Limb (tissue), 2 donors: ENCODE measurements around the gene FAM90A26.
"Not testable (repeated sequence)": the region's sequence is repeated elsewhere in the genome, so short reads cannot be mapped to it uniquely, and the experiment has no call there.

Experiments
- DNase-seq, 2 donors: peaks; one replicate each; pipeline ENCODE4 v3.0.0-alpha.2; 2016; ENCODE audit errors: extremely low spot score in 2 of 2

FAM90A26 gene, protein sequence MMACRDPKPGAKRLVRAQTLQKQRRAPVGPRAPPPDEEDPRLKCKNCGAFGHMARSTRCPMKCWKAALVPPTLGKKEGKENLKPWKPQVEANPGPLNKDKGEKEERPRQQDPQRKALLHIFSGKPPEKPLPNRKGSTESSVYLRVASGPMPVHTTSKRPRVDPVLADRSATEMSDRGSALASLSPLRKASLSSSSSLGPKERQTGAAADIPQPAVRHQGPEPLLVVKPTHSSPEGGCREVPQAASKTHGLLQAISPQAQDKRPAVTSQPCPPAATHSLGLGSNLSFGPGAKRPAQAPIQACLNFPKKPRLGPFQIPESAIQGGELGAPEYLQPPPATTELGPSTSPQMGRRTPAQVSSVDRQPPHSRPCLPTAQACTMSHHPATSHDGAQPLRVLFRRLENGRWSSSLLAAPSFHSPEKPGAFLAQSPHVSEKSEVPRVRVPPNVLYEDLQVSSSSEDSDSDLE

DNA sequence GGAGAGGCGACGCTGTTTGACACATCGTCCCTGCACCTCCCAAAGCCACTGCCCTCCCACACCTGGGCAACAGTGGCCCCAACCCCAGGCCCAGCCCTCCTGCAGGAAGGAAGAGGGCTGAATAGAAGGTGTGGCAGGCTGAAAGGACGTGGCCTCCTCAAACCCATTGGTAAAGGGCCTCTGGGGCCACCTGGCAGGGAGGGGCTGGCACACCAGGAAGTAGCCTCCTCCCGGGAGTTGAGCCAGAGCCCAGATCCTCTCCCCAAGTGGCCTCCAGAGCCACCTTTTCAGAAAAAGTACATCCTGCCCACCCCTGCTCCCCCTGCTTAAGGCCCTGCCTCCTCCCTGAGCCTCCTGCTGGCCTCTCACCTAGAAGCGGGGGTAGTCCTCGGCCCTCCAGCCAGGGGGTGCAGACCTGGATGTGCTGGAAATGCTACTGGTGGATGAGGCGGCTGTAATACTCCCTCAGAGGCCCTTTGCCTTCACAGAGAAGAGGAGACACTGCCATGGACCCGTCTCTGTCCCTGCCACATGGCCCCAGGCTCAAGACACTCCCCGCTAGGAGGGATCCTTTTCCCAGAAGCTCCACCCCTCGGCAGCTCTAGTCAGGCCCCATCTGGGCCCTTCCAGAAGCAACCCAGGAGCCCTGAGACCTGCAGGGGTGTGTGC is at the start of gene FAM90A26:
Gene FAM90A26 (plus strand): TSS at position 619 of the 669 bp plus-strand sequence. CDS start 2,764 bp downstream, outside the sequence.
- DNase-seq = not testable (repeated sequence)

DNA sequence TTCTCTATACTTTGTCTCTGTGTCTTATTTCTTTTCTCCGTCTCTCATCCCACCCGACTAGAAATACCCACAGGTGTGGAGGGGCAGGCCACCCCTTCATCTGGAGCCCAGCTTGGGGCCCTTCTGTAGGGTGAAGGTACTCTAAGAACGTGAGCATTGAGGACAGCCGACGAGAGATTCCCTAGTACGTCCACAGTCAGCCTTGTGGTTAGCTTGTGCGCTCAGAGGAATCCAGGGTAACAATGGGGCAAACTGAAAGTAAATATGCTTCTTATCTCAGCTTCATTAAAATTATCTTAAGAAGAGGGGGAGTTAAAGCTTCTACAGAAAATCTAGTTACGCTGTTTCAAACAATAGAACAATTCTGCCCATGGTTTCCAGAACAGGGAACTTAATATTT is 47.5 kb upstream of the FAM90A26 start:
- DNase-seq = not testable (repeated sequence)

DNA sequence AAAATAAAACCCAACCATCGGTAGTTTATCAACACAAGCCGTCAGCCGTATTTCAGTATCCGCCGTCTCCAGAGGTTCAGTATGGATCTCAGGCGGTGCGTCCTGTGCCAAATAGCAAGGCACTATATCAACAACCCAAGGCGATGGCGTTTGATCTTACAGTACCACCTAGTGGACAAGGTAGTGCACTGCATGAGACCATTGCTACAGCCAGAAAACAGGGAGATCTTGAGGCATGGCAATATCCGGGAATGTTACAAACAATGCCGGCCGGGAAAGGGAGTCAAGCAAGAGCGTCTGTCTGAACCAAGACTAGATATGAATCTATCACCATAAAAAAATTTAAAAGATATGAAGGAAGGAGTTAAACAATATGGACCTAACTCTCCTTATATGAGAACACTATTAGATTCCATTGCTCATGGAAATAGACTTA is 46.6 kb upstream of the FAM90A26 start:
- peak; percentile 29 to 65 for DNase-seq

DNA sequence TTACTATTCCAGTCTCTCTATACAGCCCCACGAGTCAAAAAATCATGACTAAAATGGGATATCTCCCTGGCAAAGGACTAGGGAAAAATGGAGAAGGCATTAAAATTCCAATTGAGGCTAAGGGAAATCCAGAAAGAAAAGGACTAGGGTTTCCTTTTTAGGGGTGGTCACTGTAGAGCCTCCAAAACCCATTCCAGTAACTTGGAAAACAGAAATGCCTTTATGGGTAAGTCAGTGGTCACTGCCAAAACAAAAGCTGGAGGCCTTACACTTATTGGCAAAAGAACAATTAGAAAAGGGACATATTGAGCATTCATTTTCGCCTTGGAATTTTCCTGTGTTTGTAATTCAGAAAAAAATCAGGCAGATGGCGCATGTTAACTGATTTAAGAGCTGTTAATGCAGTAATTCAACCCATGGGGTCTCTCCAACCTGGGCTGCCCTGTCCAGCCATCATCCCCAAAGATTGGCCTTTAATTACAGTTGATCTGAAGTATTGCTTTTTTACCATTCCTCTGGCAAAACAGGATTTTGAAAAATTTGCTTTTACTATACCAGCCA is 44.5 kb upstream of the FAM90A26 start:
- DNase-seq = not testable (repeated sequence)

DNA sequence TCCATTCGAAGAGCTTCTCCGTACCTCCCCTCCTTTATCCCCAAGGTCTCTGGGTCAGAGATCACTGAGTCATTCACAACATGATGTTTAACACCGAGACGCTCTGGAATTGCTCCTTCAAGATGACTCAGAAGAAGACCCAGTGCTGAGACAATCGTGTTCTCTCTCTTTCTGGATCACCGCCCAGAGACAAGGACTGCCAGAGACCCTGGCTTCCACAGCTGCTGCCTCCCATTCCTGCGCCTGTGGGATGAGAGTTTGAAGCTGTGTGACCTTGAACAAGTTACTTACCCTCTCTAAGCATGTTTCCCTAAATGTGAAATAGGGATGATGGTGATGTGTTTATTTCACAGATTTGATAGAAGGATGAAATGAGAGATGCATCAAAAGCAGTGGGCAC is 38.8 kb upstream of the FAM90A26 start:
- DNase-seq = not testable (repeated sequence)

DNA sequence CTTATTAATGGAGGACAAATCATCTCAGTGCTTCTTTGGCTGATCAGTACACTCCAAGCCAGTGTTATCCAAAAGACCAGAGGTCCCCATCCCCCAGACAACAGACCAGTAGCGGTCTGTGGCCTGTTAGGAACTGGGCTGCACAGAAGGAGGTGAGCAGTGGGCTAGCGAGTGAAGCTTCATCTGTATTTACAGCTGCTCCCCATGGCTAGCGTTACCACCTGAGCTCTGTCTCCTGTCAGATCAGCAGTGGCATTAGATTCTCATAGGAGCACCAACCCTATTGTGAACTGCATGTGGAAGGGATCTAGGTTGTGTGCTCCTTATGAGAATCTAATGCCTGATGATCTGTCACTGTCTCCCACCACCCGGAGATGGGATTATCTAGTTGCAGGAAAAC is 37.4 kb upstream of the FAM90A26 start:
- DNase-seq = not testable (repeated sequence)

DNA sequence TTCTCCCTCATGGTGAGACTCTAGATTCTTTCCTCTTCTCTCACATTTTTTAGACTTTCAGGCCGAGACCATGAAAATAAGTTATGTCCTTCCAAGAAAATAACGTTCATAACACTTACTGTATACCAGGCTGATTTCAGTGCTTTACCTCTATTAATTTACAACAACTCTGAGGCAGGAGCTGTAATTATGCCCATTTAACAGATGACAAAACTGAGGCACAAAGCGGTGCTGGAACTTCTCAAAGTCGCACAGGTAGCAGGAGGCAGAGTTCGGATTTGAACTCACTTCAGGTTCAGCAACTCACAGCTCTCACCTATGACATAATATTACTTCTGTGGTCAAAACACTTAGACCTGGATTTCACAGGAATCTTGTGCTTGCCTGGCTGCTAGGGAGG is 36.2 kb upstream of the FAM90A26 start:
- not testable (repeated sequence) for DNase-seq

DNA sequence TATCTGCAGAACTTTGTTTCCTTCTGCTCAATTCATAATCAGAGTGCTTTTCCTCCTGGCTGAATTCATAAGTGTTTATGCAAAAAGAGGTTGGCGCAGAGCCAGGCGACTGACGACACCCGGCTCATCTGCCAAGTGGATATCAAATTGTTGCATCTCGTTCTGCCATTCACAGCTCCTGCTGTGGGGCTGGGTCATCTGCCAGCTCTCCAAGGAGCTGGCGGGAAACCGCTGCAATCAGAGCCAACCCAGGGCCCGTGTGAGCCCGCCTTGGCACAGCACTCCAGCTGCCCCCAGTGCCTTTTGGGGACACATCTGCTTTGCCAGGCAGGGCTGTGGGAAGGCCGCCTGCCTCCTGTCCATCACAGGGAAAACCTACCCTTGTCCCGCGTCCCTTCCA is 35.7 kb upstream of the FAM90A26 start:
- DNase-seq = peak; percentile 10 to 39

DNA sequence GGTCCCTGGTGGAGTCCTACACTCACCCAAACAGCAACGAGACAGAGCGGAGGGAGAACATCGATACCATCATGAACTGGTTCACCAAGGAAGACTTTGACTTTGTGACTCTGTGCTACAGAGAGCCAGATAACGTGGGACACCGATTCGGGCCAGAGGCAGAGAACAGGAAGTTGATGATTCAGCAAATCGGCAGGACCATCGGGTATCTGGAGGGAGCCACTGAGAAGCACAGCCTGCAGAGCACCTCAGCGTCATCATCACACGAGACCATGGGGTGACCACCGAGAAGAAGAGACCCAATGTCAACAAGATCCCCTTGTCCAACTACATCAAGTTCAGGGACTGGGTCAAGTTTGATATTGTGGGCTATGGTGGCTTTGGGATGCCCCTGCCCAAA is 29.2 kb upstream of the FAM90A26 start:
- not testable (repeated sequence) for DNase-seq

DNA sequence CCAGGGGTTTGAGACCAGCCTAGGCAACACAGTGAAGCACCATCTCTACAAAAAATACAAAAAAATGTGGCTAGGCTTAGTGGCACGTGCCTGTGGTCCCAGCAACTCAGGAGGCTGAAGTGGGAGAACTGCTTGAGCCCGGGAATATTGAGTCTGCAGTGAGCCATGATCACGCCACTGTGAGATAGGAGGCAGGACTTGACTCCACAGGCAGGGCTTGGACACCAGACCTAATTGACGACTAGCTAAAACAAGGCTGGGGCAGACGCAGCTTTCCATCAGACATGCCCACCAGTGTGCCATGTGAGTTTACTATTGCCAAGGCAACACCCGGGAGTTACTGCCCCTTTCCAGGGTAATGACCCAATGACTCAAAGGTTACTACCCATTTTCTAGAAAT is 27.4 kb upstream of the FAM90A26 start:
- DNase-seq = not testable (repeated sequence)

DNA sequence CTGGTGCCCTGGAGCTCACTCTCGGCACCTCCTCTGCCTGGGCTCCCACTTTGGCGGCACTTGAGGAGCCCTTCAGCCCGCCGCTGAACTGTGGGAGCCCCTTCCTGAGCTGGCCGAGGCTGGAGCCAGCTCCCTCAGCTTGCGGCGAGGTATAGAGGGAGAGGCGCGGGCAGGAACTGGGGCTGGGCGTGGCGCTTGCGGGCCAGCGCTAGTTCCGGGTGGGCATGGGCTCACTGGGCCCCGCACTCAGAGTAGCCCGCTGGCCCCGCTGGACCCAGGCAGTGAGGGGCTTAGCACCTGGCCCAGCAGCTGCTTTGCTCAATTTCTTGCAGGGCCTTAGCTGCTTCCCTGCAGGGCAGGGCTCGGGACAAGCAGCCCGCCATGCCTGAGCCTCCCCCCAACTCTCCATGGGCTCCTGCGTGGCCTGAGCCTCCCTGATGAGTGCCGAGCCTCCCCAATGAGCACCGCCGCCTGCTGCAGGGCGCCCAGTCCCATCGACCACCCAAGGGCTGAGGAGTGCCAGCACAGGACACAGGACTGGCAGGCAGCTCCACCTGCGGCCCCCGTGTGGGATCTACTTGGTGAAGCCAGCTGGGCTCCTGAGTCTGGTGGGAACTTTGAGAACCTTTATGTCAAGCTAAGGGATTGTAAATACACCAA is 26.7 kb upstream of the FAM90A26 start:
- DNase-seq = no peak

DNA sequence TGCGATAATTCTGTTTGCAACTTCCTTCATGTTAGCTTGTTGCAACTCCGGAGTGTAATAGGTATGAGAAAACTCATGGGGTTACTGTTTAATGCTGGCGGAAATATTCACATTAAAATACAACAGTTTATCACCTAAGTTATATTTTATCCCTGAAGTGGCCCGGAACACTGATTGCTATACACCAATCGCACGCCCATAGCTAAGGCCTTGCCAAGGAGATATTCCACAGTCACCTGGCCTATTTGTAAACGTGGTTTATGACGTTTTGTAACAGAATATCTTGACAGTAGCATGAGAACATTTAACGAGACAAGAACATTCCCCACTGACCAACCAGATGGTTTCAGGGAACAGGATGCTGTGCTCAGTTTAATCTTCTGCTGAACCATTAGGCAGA is 23.2 kb upstream of the FAM90A26 start:
- no peak for DNase-seq

DNA sequence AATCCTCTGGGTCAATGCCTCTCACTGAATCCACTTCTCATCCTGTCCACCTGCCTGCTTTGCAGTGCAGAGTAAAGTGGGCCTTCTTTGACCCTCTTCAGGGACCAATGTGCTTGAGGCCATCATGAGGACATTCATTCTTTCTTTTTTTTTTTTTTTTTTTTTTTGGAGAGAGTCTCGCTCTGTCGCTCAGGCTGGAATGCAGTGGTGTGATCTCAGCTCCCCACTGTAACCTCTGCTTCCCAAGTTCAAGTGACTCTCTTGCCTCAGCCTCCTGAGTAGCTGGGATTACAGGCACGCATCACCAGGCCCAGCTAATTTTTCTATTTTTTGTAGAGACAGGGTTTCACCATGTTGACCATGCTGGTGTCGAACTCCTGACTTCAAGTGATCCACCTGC is 22.8 kb upstream of the FAM90A26 start:
- DNase-seq = not testable (repeated sequence)

DNA sequence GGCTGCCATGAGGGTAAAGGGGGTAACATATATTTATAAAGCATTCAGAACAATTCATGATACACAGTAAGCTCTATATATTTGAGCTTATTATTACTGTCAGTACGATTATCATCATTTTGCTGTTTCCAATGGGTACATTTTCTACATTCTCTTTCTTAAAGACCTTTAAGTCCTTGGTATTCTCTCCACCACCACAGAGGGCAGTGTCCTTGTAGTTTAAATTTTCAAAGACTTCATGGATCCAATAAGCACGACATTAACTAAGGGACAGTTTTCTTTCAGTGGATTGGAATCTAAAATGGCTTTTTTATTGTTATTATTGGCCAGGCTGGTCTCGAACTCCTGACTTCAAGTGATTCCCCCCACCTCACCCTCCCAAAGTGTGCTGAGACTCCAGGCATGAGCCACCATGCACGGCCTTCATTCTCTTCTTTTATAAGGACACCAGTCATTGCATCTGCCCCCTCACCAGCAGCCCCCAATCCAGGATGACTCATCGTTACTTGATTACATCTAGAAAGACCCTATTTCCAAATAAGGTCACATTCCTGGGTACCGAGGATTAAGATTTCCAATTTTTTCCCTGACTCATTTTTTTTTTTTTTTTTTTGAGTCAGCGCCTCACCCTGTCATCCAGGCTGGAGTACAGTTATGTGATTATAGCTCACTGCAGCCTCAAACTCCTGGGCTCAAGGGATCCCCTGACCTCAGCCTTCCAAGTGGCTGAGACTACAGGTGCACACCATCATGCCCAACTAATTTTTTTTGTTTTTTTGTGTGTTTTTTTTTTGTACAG is 21.4 kb upstream of the FAM90A26 start:
- not testable (repeated sequence) for DNase-seq

DNA sequence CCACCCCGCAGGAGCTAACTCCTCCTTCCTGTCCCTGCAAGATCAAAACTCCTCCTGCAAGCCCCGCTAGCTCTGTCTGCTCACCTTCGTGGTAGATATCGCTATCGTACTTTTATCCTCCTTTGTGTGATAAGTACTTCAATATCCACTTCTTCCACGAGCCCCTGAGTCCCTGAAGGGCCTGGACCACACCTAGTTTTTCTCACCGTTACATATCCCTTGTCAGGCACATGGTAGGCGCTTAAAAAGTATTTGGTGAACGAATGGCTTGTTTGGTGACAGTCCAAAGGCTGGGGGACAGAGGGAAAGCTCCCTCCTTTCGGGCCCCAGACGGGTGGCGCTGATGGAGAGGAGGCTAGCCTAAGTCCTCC is 18.4 kb upstream of the FAM90A26 start:
- not testable (repeated sequence) for DNase-seq

DNA sequence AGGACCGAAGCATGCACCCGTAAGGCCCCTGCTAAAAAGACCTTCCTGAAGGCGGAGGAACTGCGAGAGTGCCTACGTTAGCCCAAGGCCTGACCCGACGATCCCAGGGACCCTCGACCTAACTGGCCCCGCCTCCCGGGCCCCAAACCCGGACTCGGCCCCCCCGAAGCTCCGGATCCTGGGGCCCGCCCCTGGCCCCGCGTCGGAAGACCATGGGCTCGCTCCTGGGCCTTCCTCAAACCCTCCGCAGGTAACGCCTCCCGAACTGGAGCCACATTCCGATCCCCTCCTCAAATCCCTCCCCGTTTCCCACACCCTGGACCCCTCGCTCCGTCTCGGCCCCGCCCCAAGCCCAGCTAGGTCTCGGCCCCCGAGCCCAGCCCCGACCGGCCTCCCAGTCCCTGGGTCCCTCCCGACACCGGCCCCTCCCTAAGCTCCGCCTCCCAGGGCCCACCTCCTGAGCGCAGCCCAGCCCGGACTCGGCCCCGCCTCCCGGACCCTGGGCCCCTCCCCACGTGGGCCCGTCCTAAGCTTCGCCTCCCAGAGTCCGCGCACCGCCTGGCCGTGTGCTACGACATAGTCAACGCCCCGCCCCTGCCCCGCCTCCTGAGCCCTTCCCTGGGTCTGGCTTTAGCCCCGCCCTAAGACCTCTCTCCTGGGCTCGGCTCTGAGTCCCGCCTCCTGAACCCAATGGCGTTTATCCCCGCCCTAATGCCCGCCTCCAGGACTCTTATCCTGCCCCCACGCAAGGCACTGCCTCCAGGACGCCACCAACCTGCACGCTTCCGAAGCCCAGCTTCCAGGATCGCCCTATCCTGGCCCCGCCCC is 17.8 kb upstream of the FAM90A26 start:
- DNase-seq = peak; percentile 84 to 95

DNA sequence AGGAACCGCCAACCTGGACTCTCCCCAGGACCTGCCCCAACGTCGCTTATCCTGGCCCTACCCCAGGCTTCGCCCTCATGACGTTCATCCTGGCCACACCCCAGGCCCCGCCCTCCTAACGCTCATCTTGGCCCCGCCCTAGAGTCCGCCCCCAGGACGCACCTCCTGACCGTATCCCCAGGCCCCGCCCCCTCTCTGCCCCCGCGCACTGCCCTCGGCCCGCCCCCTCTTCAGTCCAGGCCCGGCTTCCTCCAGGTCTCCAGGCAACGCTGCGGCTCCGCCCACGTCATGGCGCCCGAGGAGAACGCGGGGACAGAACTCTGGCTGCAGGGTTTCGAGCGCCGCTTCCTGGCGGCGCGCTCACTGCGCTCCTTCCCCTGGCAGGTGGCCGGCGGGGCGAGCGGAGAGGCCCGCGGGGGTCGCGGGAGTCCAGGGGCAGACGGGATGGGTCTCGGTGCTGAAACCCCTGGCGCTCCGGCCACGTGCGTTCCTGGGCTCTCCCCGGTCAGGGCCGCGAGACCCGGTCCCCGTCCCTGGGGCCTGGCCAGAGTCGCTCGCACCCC is 17.1 kb upstream of the FAM90A26 start:
- DNase-seq = peak; percentile 94 to 100

DNA sequence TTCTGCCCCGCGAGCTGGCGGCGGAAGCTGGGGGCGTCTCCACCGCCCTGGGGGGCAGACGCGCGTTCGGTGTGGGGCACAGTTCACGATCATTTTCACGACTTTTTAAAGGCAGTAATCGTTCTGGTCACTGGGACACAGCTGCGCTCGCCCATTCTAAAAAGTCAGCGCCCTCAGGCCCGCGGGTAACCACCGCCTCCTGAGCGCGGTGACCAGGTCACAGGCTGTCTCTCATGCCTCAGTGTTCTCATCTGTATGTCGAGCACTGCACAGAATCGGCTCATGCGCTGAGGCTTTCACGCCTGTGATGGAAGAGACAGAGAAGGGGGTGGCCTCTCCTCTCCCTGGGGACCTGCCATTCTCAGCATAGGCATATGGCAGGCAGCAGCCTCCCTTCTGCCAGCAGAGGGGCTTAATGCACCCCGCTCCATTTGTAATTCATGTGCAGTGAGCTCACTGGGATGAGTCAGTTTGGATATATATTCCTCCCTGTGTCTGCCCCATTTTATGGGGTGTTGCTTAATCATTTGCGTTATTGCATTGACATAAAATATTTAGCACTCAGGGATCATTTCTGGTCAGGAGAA is 16.5 kb upstream of the FAM90A26 start:
- DNase-seq = peak in 1 of 2 donors; percentile 41
